T-helper 1 cell treated with Interleukin-12 subunit alpha and Interleukin-12 subunit beta and Interleukin-4 antibody, amounts not matched to agents 30 ng/mL and 1 ng/mL, for 36 hours (primary cell): ENCODE data around the gene ANXA1. TPM values are rescaled to one million over a fixed set of nuclear protein-coding genes. Genes with fewer than 3 reads are reported as not detected.

Experiments
- intact Hi-C: fragments of 100-400 bp; cut with micrococcal nuclease; formaldehyde crosslinking; loops from one replicate; pipeline ENCODE4 v1.15.1; 2024
- total RNA-seq: library from RNA; stranded (reverse); gene quantifications from 2 replicates; pipeline ENCODE4 v1.2.3, GENCODE V29; 2022

The ANXA1 gene
- total RNA-seq, 1 donor from 2014 or later: 125 TPM

DNA sequence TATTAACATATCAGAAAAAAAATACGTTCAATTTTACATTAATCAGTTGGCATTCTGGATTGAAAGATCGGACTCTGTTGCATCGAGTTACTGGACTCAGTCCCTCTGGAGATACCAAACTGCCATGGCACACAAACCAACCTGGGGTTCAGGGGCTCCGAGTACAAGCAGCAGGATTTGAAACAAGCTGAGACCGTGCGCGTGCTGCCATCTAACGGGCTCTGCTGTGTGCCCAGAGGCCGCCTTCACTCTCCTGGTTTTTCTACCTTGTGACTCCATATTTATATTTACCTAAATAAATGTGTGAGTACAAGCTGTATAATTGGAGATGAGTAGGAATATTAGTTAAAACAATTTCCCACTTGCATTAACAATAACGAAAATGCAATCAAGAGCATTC, 48.2 kb downstream of the ANXA1 start:
- intact Hi-C loops: loop anchor here (1.0 to 10.0 kb wide), 5 partner anchors 1075 to 1802 kb away; partner anchors contain the start of gene RORB

DNA sequence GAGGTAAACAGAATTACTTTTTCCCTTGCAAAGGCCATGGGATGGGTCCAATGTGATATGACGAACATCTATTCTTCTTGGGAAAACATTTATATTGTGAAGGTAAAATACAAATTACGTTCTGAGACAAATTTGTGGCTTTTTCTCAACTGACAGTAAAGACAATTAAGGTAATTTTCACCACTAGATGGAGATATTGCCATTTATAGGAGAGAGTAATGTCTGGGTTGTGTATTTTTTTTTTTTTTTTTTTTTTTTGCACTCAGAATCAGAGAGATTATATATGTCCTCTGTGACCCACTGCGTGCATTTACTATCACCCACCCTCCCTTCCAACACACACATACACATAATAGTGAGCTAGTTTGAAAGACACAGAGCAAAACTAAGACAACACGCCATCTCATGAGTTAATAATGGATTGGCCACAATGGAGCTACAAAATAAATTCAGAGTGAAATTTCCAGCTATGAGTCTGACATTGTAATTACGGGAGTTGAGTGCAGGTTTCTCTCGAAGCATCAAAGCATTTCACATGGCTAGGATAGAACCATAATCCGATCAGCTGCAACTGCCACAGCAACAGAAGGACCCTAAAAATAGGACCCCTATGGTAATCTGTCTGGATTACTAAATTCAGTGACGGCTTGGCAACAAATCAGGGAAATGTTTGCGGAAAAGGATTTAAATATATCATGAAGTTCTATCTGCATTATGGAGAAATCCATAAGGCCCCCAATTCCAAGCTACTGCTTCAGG, 49.2 kb downstream of the ANXA1 start:
- intact Hi-C loops: loop anchor here (1.0 to 10.0 kb wide), 5 partner anchors 1074 to 1801 kb away; partner anchors contain the start of gene RORB

- intact Hi-C loops: loop anchor here (5.0 to 10.0 kb wide), 3 partner anchors 1072 to 1799 kb away; partner anchors contain the start of gene RORB
Measured at GRCh38 chr9:73202980-73203379, 51.3 kb downstream of the ANXA1 start.

- intact Hi-C loops: loop anchor here (5.0 to 10.0 kb wide), 3 partner anchors 1070 to 1797 kb away; partner anchors contain the start of gene RORB
Measured at GRCh38 chr9:73204936-73205335, 53.3 kb downstream of the ANXA1 start.

DNA sequence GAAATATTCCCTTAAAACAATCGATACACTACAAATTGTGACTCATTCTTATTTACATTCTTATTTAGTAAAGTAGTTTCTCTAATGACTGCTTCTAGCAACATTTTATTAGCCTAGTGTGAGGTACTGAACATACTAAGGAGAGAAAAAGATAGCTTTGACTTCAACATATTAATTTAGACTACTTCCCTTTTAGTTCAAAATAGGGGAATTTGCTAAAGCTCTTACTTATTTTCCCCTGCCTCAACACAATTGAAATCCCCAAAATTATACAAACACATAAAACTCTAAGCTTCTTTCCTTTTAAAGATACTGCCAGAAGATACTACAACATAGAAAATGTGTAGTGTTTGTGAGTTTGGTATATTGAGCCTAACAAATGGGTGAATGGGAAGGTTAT, 55.2 kb downstream of the ANXA1 start:
- intact Hi-C loops: loop anchor here (10.0 kb wide), 2 partner anchors 1068 to 1288 kb away; partner anchors contain the start of gene RORB

- intact Hi-C loops: no loop called here
Measured at GRCh38 chr9:73210886-73211666, 59.4 kb downstream of the ANXA1 start.

DNA sequence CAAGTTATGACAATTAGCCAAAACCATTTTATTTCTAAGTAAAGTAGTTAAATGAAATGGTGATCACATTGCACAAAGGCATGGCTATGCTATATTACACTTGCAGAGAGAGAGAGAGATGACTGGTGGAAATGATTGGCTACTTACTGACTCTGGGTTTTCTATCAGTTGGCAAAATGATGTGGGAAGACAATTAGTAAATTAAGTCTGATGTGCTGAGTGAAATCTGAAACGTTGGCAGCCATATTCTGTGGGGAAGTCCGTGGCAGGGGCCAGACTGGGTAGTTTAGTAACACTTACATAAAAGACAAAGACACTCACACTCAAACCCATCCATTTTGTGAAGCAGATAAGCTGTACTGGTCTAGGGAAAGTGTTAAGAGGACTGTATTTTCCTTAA, 61.6 kb downstream of the ANXA1 start:
- intact Hi-C loops: no loop called here

DNA sequence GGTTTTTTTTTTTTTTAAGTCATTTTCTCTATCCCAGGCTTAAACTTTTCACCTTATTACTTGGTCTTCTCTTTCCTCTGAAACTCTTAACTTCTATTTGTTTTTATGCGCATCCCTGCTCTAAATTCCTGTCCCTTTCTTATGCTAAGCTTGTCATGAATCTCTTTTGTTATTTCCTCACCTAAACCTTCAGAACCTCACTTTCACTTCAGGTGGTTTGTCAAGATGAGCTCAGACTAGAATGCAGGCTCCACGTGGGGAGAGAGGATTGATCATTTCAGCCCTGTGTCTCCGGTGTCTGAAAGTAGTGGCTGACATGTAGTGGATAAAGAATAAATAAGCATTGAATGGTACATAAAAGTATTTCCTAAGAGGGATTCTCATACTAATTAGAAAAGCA, 63.6 kb downstream of the ANXA1 start:
- intact Hi-C loops: no loop called here

- intact Hi-C loops: no loop called here
Measured at GRCh38 chr9:73216100-73216499, 64.4 kb downstream of the ANXA1 start.

Other genes starting within 250 kb of the ANXA1 start
- not detected in 2 replicates for gene ALDH1A1, start 198.8 kb upstream of the ANXA1 start, total RNA-seq